H9 (cell line): ENCODE measurements around the gene C5orf15. TPM values are rescaled to one million over a fixed set of nuclear protein-coding genes. Genes with fewer than 3 reads are reported as not detected.

Experiments
- DNase-seq: peaks from one replicate; pipeline ENCODE4 v3.0.0-alpha.2; 2017
- H2AFZ ChIP-seq: one replicate; pipeline ENCODE4 v1.6.1; 2013; ENCODE audit warnings: mild to moderate bottlenecking, low read length, control low read depth, moderate library complexity
- H2AK5ac ChIP-seq: 2 replicates; pipeline ENCODE4 v1.6.1; 2013; ENCODE audit warnings: low read length, control low read depth, mixed read lengths; ENCODE audit not compliant: insufficient read length
- H2BK120ac ChIP-seq: one replicate; pipeline ENCODE4 v1.6.1; 2013; ENCODE audit warnings: low read depth, mild to moderate bottlenecking, low read length, control low read depth, inconsistent platforms; ENCODE audit not compliant: poor library complexity, severe bottlenecking
- H2BK12ac ChIP-seq: 2 replicates; pipeline ENCODE4 v1.6.1; 2013; ENCODE audit warnings: low read length, control low read depth, mixed read lengths, low read depth; ENCODE audit not compliant: insufficient read length
- H2BK15ac ChIP-seq: 2 replicates; pipeline ENCODE4 v1.6.1; 2013; ENCODE audit warnings: low read depth, low read length, control low read depth
- H2BK20ac ChIP-seq: one replicate; pipeline ENCODE4 v1.6.1; 2013; ENCODE audit warnings: low read depth, mild to moderate bottlenecking, low read length, control low read depth, inconsistent platforms; ENCODE audit not compliant: poor library complexity, severe bottlenecking
- H2BK5ac ChIP-seq: 2 replicates; pipeline ENCODE4 v1.6.1; 2013; ENCODE audit warnings: low read length, control low read depth, mixed read lengths; ENCODE audit not compliant: insufficient read length
- H3K14ac ChIP-seq: 2 replicates; pipeline ENCODE4 v1.6.1; 2013; ENCODE audit warnings: low read length, control low read depth; ENCODE audit not compliant: insufficient read depth
- H3K18ac ChIP-seq: 2 replicates; pipeline ENCODE4 v1.6.1; 2013; ENCODE audit warnings: low read depth, mild to moderate bottlenecking, mixed read lengths, low read length, control low read depth; ENCODE audit not compliant: insufficient read length
- H3K23ac ChIP-seq: 2 replicates; pipeline ENCODE4 v1.6.1; 2013; ENCODE audit warnings: low read length, control low read depth, mixed read lengths, low read depth; ENCODE audit not compliant: insufficient read length
- H3K23me2 ChIP-seq: 2 replicates; pipeline ENCODE4 v1.6.1; 2013; ENCODE audit warnings: low read depth, mild to moderate bottlenecking, mixed read lengths, low read length, control low read depth; ENCODE audit not compliant: insufficient read length, poor library complexity, severe bottlenecking
- H3K27ac ChIP-seq: 2 replicates; pipeline ENCODE4 v1.5.1; 2013; ENCODE audit warnings: low read length, control low read depth, mixed read lengths, low read depth; ENCODE audit not compliant: insufficient read length
- H3K27me3 ChIP-seq: 2 replicates; pipeline ENCODE4 v1.6.1; 2013; ENCODE audit warnings: low read length, control low read depth, inconsistent platforms; ENCODE audit not compliant: insufficient read depth
- H3K4ac ChIP-seq: 2 replicates; pipeline ENCODE4 v1.6.1; 2013; ENCODE audit warnings: low read depth, mild to moderate bottlenecking, control low read depth, inconsistent platforms, low read length, moderate library complexity
- H3K4me1 ChIP-seq: 2 replicates; pipeline ENCODE4 v1.6.1; 2013; ENCODE audit warnings: low read length, control low read depth, inconsistent platforms; ENCODE audit not compliant: insufficient read depth
- H3K4me2 ChIP-seq: 2 replicates; pipeline ENCODE4 v1.6.1; 2013; ENCODE audit warnings: low read length, control low read depth, mixed read lengths; ENCODE audit not compliant: insufficient read length, insufficient read depth
- H3K56ac ChIP-seq: 2 replicates; pipeline ENCODE4 v1.6.1; 2013; ENCODE audit warnings: low read depth, mild to moderate bottlenecking, mixed read lengths, low read length, control low read depth; ENCODE audit not compliant: insufficient read length
- H3K79me1 ChIP-seq: 2 replicates; pipeline ENCODE4 v1.6.1; 2013; ENCODE audit warnings: low read depth, mild to moderate bottlenecking, moderate library complexity, low read length, control low read depth, inconsistent platforms; ENCODE audit not compliant: insufficient read depth, poor library complexity, severe bottlenecking
- H3K79me2 ChIP-seq: 2 replicates; pipeline ENCODE4 v1.6.1; 2013; ENCODE audit warnings: low read length, control low read depth, inconsistent platforms; ENCODE audit not compliant: insufficient read depth
- H3K9ac ChIP-seq: 2 replicates; pipeline ENCODE4 v1.6.1; 2013; ENCODE audit warnings: low read length, control low read depth, mixed read lengths; ENCODE audit not compliant: insufficient read length; ENCODE audit errors: extremely low read depth
- H3K9me3 ChIP-seq: one replicate; pipeline ENCODE4 v1.6.1; 2013; ENCODE audit warnings: low read depth, low read length, inconsistent platforms; ENCODE audit not compliant: control insufficient read depth
- H3T11ph ChIP-seq: one replicate; pipeline ENCODE4 v1.6.1; 2013; ENCODE audit warnings: mild to moderate bottlenecking, low read length, control low read depth, inconsistent platforms
- H4K20me1 ChIP-seq: one replicate; pipeline ENCODE4 v1.6.1; 2013; ENCODE audit not compliant: control insufficient read depth, insufficient read length, insufficient read depth
- H4K5ac ChIP-seq: 2 replicates; pipeline ENCODE4 v1.6.1; 2013; ENCODE audit warnings: low read depth, mild to moderate bottlenecking, mixed read lengths, low read length, control low read depth; ENCODE audit not compliant: insufficient read length
- H4K8ac ChIP-seq: replicated peaks from 2 replicates; pipeline ENCODE4 v1.6.1; 2013; ENCODE audit warnings: low read length, control low read depth, mixed read lengths, low read depth; ENCODE audit not compliant: insufficient read length
- H4K91ac ChIP-seq: 2 replicates; pipeline ENCODE4 v1.6.1; 2013; ENCODE audit warnings: low read depth, mild to moderate bottlenecking, moderate library complexity, mixed read lengths, low read length, control low read depth; ENCODE audit not compliant: insufficient read length
- H3K27ac Mint-ChIP-seq, 3 experiments: 2 replicates in 2 of 3; 3 replicates in 1 of 3; pipeline ENCODE4 v1.8.0; 2020 to 2021; ENCODE audit warnings: mixed read lengths in 3 of 3, mild to moderate bottlenecking in 1 of 3, moderate library complexity in 1 of 3
- H3K27me3 Mint-ChIP-seq: 2 replicates; pipeline ENCODE4 v1.8.0; 2021; ENCODE audit warnings: low read depth, mild to moderate bottlenecking, moderate library complexity, mixed read lengths
- H3K36me3 Mint-ChIP-seq, 3 experiments: 2 replicates in 2 of 3; 3 replicates in 1 of 3; pipeline ENCODE4 v1.8.0; 2020 to 2021; ENCODE audit warnings: low read depth in 3 of 3, mixed read lengths in 3 of 3; ENCODE audit not compliant: insufficient read depth in 1 of 3
- H3K4me1 Mint-ChIP-seq, 2 experiments: 2 replicates each; pipeline ENCODE4 v1.8.0; 2020; ENCODE audit warnings: mixed read lengths in 2 of 2
- H3K4me3 Mint-ChIP-seq, 2 experiments: 2 replicates in 1 of 2; 3 replicates in 1 of 2; pipeline ENCODE4 v1.8.0; 2020 to 2021; ENCODE audit warnings: mild to moderate bottlenecking in 2 of 2, mixed read lengths in 2 of 2, moderate library complexity in 1 of 2
- H3K9me3 Mint-ChIP-seq, 2 experiments: 2 replicates in 1 of 2; 3 replicates in 1 of 2; pipeline ENCODE4 v1.8.0; 2020; ENCODE audit warnings: mild to moderate bottlenecking in 2 of 2, mixed read lengths in 2 of 2, moderate library complexity in 1 of 2
- WGBS: extraction: QIAGEN DNeasy Blood & Tissue Kit; methylation state at CpG from one replicate; pipeline ENCODE4 v1.1.7; 2013; ENCODE audit warnings: missing lambda C conversion rate, low lambda C conversion rate, mixed read lengths; ENCODE audit not compliant: insufficient read length; ENCODE audit errors: extremely low coverage; 5-methylcytosine and 5-hydroxymethylcytosine counted together
- total RNA-seq: library from RNA; stranded (reverse); gene quantifications from 2 replicates; pipeline ENCODE4 v1.2.1, GENCODE V29; 2021
- TF ChIP-seq, protein P1 (sequence below): fragments of 200-600 bp; sonication (generic); conservative IDR thresholded peaks from 3 replicates; pipeline ENCODE4 v1.8.0; 2021; ENCODE audit warnings: antibody characterized with exemption, mild to moderate bottlenecking

C5orf15 gene
- total RNA-seq, 1 experiment from 2014 or later: 33.4 TPM

DNA sequence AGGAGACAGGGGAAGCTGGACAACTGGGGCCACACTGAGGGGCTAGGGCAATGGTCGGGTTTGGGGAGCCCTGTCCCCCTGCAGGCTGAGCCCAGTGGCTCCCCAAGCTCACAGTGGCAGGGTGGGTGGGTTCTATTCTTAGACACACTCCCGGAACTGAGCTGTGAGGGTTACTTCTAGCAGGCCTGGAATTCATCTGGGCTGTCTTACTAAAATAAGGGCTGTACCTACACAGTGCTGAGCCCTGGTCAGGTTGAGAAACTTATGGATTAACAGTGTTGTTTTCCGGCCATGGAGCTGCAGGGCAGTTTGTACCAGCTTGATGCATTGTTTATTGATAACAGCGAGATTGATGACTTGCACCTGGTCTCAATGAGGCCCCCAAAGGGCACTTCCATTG, 58.8 kb downstream of the C5orf15 start:
- no peak overlapping the region for H3T11ph ChIP-seq
- H3K4me1 Mint-ChIP-seq: peaks cover 0 to 3% of the 10 kb centered on the region in 2 experiments; a peak in 1 of 4 replicates
- no peak overlapping the region for H3K23ac ChIP-seq
- no peak overlapping the region for H2BK12ac ChIP-seq
- H3K4me2 ChIP-seq: no peak overlapping the region
- H4K8ac ChIP-seq: no peak overlapping the region
- H3K23me2 ChIP-seq: no peaks in the 10 kb centered on the region
- DNase-seq: no peak
- no peak overlapping the region for H2AK5ac ChIP-seq
- H3K9ac ChIP-seq: no peak overlapping the region
- no peak overlapping the region for H2BK20ac ChIP-seq
- no peak overlapping the region for H2AFZ ChIP-seq
- peaks cover 1% of the 10 kb centered on the region for H3K27me3 Mint-ChIP-seq
- H3K4me1 ChIP-seq: no peaks in the 10 kb centered on the region
- no peaks in the 10 kb centered on the region for H4K20me1 ChIP-seq
- H3K9me3 Mint-ChIP-seq: no peaks in the 10 kb centered on the region
- peak overlapping the region in 1 of 3 experiments; percentile 9; a peak in 1 of 7 replicates for H3K27ac Mint-ChIP-seq
- H3K14ac ChIP-seq: no peak overlapping the region
- no peak overlapping the region for H4K91ac ChIP-seq
- H4K5ac ChIP-seq: no peak overlapping the region
- no peak overlapping the region for H3K18ac ChIP-seq
- no peak overlapping the region for H3K4me3 Mint-ChIP-seq
- H3K9me3 ChIP-seq: no peaks in the 10 kb centered on the region
- H3K56ac ChIP-seq: no peak overlapping the region
- no peaks in the 10 kb centered on the region for H3K27me3 ChIP-seq
- no peak overlapping the region for H2BK120ac ChIP-seq
- no peak overlapping the region for H2BK5ac ChIP-seq
- no peak overlapping the region for H2BK15ac ChIP-seq
- H3K36me3 Mint-ChIP-seq: no peaks in the 10 kb centered on the region
- no peak overlapping the region for H3K27ac ChIP-seq
- H3K79me2 ChIP-seq: no peaks in the 10 kb centered on the region
- TF ChIP-seq, protein P1, sequence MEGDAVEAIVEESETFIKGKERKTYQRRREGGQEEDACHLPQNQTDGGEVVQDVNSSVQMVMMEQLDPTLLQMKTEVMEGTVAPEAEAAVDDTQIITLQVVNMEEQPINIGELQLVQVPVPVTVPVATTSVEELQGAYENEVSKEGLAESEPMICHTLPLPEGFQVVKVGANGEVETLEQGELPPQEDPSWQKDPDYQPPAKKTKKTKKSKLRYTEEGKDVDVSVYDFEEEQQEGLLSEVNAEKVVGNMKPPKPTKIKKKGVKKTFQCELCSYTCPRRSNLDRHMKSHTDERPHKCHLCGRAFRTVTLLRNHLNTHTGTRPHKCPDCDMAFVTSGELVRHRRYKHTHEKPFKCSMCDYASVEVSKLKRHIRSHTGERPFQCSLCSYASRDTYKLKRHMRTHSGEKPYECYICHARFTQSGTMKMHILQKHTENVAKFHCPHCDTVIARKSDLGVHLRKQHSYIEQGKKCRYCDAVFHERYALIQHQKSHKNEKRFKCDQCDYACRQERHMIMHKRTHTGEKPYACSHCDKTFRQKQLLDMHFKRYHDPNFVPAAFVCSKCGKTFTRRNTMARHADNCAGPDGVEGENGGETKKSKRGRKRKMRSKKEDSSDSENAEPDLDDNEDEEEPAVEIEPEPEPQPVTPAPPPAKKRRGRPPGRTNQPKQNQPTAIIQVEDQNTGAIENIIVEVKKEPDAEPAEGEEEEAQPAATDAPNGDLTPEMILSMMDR: no peak
- H3K4ac ChIP-seq: no peak overlapping the region
- WGBS: no CpG with 5 or more reads among the region's 4 CpGs
- H3K79me1 ChIP-seq: no peaks in the 10 kb centered on the region
